Neural cell (in vitro differentiated cells): ENCODE data around the gene ANKRD37.

Source experiments
- EP300 ChIP-seq: fragments of 450-650 bp; conservative IDR thresholded peaks from 2 replicates; pipeline ENCODE4 v1.6.1; 2014; ENCODE audit warnings: antibody characterized with exemption, mild to moderate bottlenecking, moderate library complexity; ENCODE audit not compliant: poor library complexity, severe bottlenecking
- EZH2 ChIP-seq: fragments of 200-600, 300-800 bp; shearing (Covaris generic), sonication (generic); IDR thresholded peaks from 2 replicates; pipeline ENCODE4 v1.6.1; 2014; ENCODE audit warnings: antibody characterized with exemption, low read length, borderline replicate concordance, mild to moderate bottlenecking; ENCODE audit not compliant: insufficient read depth, poor library complexity, severe bottlenecking
- MXI1 ChIP-seq: fragments of 450-650 bp; conservative IDR thresholded peaks from 2 replicates; pipeline ENCODE4 v1.6.1; 2014; ENCODE audit warnings: antibody characterized with exemption, mild to moderate bottlenecking; ENCODE audit not compliant: poor library complexity, severe bottlenecking
- POLR2AphosphoS5 ChIP-seq: IDR thresholded peaks from 2 replicates; pipeline ENCODE4 v1.6.1; 2012
- TAF1 ChIP-seq: IDR thresholded peaks from 2 replicates; pipeline ENCODE4 v1.6.1; 2012; ENCODE audit warnings: low read depth
- TF ChIP-seq, protein P1 (sequence below): fragments of 450-650 bp; IDR thresholded peaks from 2 replicates; pipeline ENCODE4 v1.5.1; 2014; ENCODE audit warnings: antibody characterized with exemption, mild to moderate bottlenecking, moderate library complexity; ENCODE audit not compliant: poor library complexity, severe bottlenecking
- TF ChIP-seq, protein P2 (sequence below): IDR thresholded peaks from 2 replicates; pipeline ENCODE4 v1.6.1; 2012; ENCODE audit warnings: borderline replicate concordance

DNA sequence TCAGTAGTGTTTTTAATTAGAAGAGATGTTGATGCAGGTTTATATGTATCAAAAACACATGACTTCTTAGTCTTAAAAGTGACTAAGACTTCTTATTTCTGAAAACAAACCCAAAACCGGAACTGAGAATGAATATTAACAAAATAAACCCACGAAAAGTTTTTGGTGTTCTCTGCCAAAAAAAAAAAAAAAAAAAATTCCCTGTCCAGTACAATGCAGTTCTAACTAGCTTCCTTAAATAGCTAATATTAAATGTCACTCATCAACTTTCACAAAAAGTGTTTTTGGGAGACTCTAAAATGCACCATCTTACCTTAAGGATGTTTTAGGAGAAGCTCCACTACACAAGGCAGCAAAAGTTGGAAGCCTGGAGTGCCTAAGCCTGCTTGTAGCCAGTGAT, 2.0 kb downstream of the ANKRD37 start:
- TF ChIP-seq, protein P1, sequence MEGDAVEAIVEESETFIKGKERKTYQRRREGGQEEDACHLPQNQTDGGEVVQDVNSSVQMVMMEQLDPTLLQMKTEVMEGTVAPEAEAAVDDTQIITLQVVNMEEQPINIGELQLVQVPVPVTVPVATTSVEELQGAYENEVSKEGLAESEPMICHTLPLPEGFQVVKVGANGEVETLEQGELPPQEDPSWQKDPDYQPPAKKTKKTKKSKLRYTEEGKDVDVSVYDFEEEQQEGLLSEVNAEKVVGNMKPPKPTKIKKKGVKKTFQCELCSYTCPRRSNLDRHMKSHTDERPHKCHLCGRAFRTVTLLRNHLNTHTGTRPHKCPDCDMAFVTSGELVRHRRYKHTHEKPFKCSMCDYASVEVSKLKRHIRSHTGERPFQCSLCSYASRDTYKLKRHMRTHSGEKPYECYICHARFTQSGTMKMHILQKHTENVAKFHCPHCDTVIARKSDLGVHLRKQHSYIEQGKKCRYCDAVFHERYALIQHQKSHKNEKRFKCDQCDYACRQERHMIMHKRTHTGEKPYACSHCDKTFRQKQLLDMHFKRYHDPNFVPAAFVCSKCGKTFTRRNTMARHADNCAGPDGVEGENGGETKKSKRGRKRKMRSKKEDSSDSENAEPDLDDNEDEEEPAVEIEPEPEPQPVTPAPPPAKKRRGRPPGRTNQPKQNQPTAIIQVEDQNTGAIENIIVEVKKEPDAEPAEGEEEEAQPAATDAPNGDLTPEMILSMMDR, result no peak
- TF ChIP-seq EP300 (no peak), MXI1 (no peak), TAF1 (no peak), EZH2 (no peak), POLR2AphosphoS5 (no peak)
- TF ChIP-seq, protein P2, sequence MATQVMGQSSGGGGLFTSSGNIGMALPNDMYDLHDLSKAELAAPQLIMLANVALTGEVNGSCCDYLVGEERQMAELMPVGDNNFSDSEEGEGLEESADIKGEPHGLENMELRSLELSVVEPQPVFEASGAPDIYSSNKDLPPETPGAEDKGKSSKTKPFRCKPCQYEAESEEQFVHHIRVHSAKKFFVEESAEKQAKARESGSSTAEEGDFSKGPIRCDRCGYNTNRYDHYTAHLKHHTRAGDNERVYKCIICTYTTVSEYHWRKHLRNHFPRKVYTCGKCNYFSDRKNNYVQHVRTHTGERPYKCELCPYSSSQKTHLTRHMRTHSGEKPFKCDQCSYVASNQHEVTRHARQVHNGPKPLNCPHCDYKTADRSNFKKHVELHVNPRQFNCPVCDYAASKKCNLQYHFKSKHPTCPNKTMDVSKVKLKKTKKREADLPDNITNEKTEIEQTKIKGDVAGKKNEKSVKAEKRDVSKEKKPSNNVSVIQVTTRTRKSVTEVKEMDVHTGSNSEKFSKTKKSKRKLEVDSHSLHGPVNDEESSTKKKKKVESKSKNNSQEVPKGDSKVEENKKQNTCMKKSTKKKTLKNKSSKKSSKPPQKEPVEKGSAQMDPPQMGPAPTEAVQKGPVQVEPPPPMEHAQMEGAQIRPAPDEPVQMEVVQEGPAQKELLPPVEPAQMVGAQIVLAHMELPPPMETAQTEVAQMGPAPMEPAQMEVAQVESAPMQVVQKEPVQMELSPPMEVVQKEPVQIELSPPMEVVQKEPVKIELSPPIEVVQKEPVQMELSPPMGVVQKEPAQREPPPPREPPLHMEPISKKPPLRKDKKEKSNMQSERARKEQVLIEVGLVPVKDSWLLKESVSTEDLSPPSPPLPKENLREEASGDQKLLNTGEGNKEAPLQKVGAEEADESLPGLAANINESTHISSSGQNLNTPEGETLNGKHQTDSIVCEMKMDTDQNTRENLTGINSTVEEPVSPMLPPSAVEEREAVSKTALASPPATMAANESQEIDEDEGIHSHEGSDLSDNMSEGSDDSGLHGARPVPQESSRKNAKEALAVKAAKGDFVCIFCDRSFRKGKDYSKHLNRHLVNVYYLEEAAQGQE, result no peak
